ENCODE data around the gene ICAM3.
A peak's percentile ranks its signal among the peaks of the same experiment; 100 is the strongest.
"Not testable (repeated sequence)": the region's sequence is repeated elsewhere in the genome, so short reads cannot be mapped to it uniquely, and the experiment has no call there.

The ICAM3 gene

DNA sequence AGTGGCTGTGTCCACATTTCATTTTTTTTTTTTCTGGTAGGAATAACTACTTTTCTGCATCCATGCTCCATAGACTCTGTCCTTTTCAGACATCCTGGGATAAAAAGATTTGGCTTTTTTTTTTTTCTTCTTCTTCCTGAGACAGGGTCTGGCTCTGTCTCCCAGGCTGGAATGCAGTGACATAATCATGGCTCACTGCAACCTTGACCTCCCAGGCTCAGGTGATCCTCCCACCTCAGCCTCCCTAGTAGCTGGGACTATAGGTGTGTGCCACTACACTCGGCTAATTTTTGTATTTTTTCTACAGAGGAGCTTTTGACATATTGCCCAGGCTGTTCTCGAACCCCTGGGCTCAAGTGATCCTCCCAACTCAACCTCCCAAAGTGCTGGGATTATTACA is 4.1 kb upstream of the ICAM3 start:
- DNase-seq: no peak

DNA sequence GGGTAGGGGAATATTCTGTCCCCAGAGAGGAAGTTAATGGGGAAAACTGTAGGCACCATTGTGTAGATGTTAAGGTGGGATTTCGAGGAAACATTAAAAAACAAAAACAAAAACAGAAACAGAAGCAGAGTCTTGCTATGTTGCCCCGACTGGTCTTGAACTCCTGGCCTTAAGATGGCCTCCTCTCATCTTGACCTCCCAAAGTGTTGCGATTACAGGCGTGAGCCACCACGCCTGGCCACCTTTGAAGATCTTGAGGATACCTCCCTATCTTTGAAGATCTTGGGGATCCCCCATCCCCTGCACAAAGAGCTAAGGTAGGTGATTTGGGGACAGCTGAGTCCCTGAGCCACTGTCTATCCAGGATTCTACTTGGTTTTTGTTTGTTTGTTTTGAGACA is 553 bp upstream of the ICAM3 start:
- no peak for DNase-seq

- no peak for DNase-seq
Observed at GRCh38 chr19:10338940-10339339, 484 bp downstream of the ICAM3 start.

- not testable (repeated sequence) for DNase-seq
Observed at GRCh38 chr19:10336725-10337124, 2.7 kb downstream of the ICAM3 start.

DNA sequence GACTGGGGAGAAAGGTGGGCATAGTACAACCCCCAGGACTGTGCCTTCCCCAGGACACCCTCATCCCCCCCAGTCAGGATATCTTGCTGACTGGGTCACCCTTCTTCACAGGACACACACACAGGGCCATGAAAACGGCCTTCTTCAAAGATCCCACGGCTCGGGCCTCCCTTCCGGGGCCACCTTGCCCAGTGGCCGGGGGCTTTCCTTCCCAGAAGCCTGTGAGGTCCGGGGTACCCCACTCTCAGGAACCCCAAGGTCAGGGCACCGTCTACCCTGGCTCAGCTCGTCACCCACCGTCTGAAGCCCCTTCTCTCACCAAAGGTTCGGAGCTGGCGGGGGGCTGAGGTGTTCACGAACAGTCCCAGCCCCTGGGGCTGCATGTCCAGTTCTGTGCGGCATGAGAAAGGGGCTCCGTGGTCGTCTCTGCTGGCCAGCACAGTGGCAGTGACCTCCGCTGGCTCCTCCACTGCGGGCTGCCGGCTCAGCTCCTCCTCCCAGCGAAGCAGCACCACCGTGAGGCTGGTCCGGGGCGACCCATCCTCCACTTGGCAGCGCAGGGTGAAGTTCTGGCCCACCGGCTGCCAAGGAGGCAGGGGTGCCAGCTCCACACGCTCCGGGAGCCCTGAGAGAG is 4.0 kb downstream of the ICAM3 start:
- no peak for DNase-seq

DNA sequence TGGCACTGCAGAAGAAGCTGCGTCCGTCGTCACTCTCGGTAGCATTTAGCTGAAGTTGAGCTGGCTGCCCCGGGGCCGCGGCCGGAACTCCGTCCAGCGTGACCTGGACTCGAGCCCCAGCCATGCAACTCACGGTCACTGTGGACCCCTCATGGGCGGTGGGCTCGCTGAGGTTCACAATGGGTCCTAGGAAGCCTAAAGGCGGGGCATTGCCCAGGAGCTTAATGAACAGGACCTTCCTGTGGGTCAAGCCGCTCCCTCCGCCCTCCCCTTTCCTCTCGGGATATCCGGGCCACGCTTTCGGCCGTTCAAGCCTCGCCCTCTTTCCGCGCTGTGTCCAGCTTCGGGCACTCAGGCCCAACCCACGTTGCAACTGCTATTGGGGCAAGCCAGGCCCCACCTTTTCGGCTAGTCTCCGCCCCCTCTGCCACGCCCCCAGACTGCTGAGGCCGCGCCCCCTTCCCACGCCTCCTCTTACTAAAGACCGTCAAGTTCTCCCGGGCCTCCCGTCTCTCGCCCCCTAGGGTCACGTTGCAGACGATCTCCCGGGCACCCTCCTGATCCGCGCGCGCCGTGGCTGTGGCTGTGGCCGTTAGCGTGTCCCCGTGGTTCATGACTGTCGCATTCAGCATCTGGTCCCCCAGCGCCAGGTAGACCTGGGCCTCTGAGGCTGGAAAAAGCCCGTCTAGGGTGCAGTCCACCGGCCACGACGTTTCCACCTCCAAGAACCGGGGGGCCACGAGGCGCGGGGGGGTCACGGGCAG is 4.7 kb downstream of the ICAM3 start:
- DNase-seq: peak; percentile 22

- no peak for DNase-seq
Observed at GRCh38 chr19:10333758-10334587, 5.5 kb downstream of the ICAM3 start.

DNA sequence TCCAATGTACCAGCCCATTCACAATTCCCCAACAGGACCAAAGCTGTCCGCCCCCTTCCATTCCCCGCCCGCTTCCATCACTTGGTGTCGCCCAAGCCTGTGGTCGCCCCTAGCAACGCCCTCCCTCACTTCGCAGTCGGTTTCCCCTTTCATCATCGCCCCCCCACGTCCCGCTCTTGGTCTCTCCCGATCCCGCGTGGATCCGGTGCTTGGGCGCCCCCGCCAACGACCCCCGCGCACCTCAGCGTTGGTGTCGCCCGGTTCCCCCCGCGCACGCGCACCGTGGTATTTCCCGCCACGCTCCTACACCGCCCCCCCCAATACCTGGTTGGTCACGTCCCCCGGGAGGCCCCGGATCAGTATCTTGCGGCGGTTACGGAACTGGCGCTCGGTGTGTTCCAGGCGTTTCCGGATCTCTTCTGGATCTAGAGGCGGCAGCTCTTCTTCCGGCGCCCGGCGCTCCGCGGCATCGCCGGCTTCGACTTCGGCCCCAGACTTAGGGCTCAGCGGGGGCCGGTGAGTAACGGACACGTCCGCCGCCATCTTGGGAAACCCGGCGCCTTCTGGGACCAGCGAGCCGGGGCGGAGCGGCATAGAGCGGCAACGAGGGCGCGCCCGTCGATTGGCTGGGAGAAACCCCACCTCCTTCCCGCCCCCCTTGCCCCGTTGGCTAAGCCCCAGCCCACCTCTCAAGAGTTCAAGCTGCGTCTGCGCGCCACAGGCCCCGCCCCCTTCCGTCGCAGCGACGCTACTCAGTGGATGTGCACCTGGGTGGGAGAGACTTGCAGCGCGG is 6.3 kb downstream of the ICAM3 start, which contains the start of gene RAVER1:
TSS of gene RAVER1 (minus strand) at position 565 of the 793 bp plus-strand sequence. CDS start at position 543, 22 bp downstream.
- DNase-seq: peak; percentile 97

DNA sequence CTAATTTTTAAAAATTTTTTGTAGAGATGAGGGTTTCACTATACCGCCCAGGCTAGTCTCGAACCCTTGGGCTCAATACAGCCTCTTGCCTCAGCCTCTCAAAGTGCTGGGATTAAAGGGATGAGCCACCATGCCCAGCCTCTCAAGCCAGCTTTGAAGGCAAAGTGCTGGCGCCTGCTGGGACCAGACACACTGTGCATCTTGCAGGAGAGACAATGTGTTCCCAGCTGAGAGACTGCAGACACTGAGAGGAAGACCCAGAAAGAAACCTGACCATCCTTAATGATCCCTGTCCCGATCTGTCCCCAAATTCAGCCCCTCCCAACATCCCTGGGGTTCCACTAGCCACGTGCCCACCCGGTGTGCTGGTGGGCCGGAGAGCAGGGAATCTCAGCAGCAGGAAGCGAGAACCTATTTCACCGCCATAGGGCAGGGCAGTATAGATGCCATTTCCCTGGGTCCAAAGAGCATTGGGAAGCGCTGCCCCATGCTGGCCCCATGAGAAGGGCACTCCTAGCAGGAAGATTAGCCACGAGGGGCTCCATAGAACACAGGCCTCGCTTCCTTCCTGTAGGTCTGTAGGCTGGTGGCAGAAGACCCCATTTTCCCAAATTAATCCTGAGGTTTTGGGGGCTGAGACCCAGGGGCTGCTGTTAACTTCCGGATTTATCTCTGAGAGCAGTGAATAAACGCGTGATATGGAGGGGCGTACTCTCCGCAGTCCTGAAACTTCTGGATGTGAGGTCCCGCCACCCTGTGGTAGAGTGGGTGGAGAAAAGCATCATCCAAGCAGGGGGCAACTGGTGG is 7.1 kb downstream of the ICAM3 start:
- DNase-seq: no peak

DNA sequence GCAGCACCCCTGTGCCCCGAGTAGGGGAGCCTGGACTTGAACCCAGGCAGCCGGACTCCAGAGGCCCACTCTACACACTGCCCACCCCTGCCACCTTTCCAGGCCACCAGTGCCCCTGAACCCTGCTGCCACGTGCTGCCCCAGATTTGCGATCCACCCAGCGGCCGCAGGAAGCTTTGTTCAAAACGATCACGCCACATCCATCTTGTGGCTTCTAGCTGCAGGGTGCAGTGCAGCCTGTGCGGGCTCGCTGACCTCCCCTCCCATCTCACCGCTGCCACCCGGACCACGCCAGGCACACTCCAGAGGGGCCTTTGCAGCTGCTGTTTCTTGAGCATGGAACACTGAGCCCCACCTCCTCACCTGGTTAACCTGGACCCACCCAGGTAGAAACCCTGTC is 9.9 kb downstream of the ICAM3 start:
- no peak for DNase-seq

DNA sequence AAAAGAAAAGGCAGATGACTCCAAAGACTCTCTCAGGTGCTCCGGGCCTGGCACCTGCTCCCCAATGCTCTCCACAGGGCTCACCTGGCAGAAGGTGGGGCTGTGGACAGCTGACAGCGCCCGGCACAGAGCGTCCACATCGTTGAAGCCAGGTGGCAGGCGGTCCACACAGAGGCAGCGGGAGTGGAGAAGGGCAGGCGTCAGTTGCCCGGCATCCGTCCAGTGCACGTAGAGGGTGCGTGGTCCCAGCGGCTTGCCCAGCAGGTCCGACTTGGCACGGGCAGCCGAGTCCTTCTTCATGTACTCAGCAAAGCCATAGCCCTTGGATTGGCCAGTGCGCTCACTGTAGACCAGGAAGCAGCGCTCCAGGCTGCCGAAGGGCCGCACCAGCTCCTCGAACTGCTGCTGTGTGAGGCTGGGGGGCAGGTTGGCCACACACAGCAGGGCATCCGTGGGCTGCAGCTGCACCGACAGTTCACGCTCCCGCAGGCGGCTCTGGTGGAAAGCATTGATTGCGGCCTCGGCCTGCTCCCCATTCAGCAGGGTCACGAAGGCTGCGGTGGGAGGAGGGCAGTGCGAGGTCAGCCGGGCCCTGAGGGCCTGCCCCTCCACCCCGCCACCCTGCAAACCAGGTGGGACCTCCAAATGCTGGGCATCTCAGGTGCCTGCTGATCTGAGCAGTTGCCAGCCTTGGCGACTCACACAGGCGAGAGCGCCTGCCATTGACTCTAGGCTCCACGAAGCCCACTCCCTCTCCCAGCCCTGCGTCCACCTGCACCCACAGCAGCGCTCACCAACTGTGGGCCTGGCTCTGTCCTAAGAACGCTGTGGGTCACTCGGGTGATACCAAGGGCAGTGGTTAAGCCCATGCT is 10.6 kb downstream of the ICAM3 start:
- DNase-seq: no peak

GRCh38 chr19:10327793-10328192 is 11.6 kb downstream of the ICAM3 start:
- no peak for DNase-seq

DNA sequence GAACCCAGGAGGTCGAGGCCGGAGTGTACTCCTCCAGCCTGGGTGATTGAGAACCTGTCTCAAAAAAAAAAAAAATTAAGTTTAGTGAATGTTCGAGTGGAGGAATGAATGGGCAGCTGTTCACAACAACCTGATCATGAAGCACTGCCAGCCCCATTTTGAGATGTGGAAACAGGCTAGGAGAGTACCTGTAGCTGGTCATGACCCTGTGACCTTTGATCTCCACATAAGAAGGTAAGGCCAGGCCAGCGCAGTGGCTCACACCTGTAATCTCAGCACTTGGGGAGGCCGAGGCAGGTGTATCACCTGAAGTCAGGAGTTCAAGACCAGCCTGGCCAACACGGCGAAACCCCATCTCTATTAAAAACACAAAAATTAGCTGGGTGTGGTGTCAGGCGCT is 13.7 kb downstream of the ICAM3 start:
- DNase-seq: no peak

DNA sequence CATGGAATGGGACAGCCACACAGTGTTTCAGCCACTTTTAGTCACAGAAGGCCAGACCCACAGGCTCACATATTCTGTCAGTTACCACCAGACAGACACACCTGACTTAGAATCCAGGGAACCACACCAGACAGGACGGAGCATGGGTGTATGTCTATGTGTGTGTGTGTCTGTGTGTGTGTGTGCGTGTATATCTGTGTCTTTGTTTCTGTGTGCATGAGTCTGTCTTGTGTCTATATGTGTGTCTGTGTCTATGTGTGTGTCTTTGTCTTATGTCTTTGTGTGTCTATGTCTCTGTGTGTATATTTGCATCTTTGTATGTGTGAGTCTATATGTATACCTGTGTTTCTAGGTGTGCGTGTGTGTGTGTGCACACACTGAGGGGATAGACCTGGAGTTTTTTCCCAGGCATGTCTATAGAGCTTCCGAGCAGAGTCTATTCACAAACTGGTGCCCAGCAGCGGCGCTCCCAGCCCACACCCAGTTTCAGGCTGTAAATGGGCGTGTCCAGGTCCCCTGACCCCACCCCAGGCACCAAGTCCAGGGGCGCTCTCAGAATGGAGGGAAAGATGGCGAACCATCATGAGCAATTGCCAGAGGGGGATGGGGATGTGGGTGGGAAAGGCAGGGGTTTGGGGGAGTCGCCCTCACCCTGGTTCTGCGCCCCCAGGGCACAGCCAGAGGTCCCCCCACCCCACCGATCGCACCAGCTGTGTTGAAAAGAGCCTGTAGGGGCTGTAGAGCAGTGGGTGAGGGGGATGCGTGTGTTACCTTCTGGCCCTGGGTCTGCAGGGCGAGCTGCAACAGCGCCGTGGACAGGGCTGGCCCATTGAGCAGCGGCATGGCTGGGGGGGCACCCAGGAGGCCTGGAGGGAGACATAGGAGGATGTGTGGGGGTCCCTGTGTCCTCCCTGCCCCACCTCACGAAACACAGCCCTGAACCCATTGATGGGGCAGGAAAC is 17.3 kb downstream of the ICAM3 start:
- DNase-seq: no peak

- DNase-seq: no peak
Observed at GRCh38 chr19:10321417-10321797, 18.0 kb downstream of the ICAM3 start.

DNA sequence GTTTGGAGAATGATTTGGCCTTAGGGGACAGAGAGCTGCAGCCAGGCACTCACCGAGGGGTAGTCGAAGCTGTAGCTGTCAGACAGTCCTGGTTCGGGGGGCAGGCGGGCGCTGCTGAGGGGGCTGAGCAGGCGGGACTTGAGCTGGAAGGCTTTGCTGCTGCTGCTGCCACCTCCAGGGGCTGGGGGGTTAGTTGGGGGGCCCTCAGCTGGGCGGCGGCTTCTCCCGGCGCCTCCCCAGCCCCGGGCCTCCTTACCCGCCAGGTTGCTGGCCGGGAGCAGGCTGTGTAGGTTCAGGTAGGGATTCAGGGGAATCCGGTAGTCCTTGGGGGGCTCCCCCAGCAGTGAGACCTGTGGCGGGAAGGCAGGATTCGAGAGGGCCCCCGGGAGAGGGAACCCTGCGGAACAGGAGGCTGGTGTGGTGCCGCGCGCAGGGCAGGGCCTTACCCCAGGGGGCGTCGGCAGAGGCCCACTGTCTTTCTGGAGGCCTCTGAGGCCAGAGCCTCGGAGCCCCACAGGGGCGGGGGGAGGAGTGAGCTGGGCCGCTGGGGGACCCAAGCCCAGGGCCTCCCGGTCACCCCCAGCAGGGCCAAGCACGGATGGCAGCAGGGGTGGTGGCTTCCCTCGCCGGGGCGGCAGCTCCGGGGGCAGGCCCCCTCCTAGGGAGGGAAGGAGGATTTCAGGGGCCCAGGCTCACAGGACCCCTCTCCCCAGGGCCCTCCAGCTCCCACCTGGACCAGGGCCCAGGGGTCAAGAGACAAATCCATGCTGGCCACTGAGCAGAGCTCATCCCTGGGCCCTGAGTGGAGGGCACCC is 18.6 kb downstream of the ICAM3 start:
- no peak for DNase-seq

DNA sequence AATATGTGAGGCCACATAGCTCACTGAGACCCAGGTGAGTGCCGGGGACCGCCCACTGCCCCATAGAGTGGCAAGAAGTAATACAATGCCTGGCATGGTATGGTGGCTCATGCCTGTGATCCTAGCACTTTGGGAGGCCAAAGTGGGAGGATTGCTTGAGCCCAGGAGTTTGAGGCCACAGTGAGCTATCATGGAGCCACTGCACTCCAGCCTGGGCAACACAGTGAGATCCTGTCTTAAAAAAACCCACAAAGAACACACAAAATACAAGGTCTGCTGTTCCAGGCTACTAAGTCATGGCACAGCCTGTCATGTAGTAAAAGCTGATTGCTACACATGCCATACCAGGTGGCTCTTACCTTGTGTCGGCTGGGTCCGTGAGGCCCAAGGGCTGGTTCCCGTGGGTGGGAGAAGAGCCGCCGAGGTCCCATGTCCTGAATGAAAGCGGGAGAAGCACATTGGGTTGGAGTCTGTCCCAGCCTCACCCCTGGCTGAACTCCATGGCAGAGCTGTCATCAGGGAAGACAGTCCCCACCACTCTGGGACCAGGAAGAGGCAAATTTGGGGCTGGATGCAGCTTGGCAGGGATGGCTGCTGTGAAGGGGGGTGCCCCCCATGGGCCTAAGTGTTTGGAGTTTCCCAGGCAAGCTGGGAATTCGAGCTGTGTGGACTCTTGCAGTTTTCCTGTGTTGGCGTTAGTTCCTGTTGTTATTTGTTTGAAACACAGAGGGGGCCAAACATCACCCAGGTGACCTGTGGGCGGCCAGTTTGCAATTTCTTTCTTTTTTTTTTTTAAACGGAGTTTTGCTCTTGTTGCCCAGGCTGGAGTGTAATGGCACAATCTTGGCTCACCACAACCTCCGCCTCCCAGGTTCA is 20.4 kb downstream of the ICAM3 start:
- DNase-seq: no peak
